ENCODE data around the gene A1BG. TPM values are rescaled to one million over a fixed set of nuclear protein-coding genes. Genes with fewer than 3 reads are reported as not detected.
A peak's percentile ranks its signal among the peaks of the same experiment; 100 is the strongest.

A1BG gene
- polyA plus RNA-seq, 10 donors: 1.1 to 7.3 (median 3.2) TPM

DNA sequence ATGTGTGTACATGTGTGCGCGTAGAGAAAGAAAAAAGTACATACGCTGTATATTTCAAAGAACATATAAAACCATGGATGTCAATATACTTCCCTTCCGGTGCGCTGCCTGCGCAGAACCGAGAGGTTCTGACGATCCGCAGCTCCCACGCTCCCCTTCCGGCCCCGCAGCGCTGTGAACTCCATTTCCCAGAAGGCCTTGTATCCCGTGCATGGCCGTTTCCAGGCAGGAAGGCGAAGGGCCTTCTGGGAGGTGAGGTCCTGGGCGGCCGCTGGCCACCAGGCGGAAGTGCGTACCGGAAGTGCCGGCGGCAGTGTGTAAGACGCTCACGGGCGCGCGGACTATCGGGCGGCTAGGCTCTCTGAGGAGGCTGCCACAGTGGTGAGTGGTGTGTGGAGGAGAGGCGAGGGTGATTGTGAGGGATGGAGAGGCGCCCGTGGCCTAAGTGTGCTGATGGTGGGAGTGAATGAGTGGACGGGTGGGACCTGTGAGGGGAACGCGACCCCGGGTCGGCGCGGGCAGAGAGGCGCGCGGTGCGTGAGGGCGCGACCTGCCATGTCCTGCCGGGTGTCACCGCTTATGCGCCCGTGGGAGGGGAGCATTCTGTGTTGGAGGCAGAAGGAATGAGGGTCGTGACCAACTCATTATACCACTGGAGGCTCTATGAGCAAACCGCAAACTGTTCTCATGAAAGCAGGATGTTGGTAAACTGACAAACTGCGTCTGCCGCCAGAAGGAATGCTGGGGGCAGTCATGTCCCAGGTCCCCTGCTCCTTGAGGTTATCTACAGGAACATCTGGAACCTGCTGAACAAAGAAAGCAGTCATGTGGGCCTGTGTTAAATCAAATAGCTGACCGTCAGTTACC is 48.0 kb downstream of the A1BG start, which contains the start of gene ERVK3-1:
Gene ERVK3-1, plus strand, starts transcription at position 313 of the 867 bp plus-strand sequence. CDS start 6,792 bp downstream, outside the sequence.
- peak; percentile 97 to 99 (median 97) for DNase-seq

- DNase-seq: no peak
Measured at GRCh38 chr19:58304748-58305064, 48.6 kb downstream of the A1BG start.

- DNase-seq: no peak
Measured at GRCh38 chr19:58304255-58304654, 49.0 kb downstream of the A1BG start.

- DNase-seq: no peak
Measured at GRCh38 chr19:58300620-58301019, 52.7 kb downstream of the A1BG start.

DNA sequence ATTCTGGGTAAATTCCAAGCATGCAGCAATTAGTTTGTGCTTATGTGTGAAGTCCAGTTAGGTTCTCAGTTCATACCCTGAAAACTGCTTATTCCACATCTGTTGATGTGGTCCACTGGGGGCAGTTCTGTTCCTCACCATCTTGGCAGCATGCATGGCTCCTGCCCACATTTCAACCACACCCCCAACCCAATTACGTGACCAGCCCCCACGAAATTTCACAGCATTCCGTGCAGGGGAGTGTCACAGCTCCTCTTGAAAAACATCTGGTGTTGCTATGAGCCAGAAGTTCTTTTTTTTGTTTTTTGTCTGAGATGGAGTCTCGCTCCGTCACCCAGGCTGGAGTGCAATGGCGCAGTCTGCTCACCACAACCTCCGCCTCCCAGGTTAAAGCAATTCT is 57.2 kb downstream of the A1BG start:
- DNase-seq: peak in 2 of 3 donors; percentile 4 to 35

Other genes with a start within 250 kb of the A1BG start
- 10 to 100 TPM; 10.5 to 14.5 (median 11.5) TPM for gene ZNF329, start 202.7 kb downstream of the A1BG start, polyA plus RNA-seq (ENCODE audit: insufficient read length in 10 of 10)
- gene ZNF274, start 170.4 kb downstream of the A1BG start, polyA plus RNA-seq (ENCODE audit: insufficient read length in 10 of 10): 10 to 100 TPM in 3 of 10 donors, 1 to 10 TPM in 7; 7.5 to 11.7 (median 9.7) TPM
- gene ZNF544, start 124.6 kb downstream of the A1BG start, polyA plus RNA-seq (ENCODE audit: insufficient read length in 10 of 10): 10 to 100 TPM; 11.1 to 20.5 (median 16.9) TPM
- 1 to 10 TPM; 4.0 to 6.7 (median 5.3) TPM for gene ZNF8, start 74.5 kb downstream of the A1BG start, polyA plus RNA-seq (ENCODE audit: insufficient read length in 10 of 10)
- 10 to 100 TPM; 23.7 to 34.9 (median 30.5) TPM for gene ERVK3-1, start 48.1 kb downstream of the A1BG start, polyA plus RNA-seq (ENCODE audit: insufficient read length in 10 of 10)
- 1 to 10 TPM; 2.7 to 3.4 (median 2.9) TPM for gene ZSCAN22, start 26.5 kb downstream of the A1BG start, polyA plus RNA-seq (ENCODE audit: insufficient read length in 10 of 10)
- 1 to 10 TPM; 1.8 to 3.5 (median 2.1) TPM for gene ZNF497, start 9.3 kb upstream of the A1BG start, polyA plus RNA-seq (ENCODE audit: insufficient read length in 10 of 10)
- 1 to 10 TPM in 7 of 10 donors, under 1 TPM in 3; 0.36 to 2.7 (median 1.3) TPM for gene ZNF837, start 27.5 kb upstream of the A1BG start, polyA plus RNA-seq (ENCODE audit: insufficient read length in 10 of 10)
- gene RPS5, start 33.8 kb upstream of the A1BG start, polyA plus RNA-seq (ENCODE audit: insufficient read length in 10 of 10): 1,000 to 10,000 TPM; 1,378 to 1,791 (median 1,640) TPM
- gene RNF225, start 42.2 kb upstream of the A1BG start, polyA plus RNA-seq (ENCODE audit: insufficient read length in 10 of 10): under 1 TPM in 1 of 10 donors, not detected in 9; 0.17 TPM
- 1 to 10 TPM; 4.5 to 7.6 (median 5.7) TPM for gene ZNF584, start 55.2 kb upstream of the A1BG start, polyA plus RNA-seq (ENCODE audit: insufficient read length in 10 of 10)
- gene ZNF132, start 86.7 kb upstream of the A1BG start, polyA plus RNA-seq (ENCODE audit: insufficient read length in 10 of 10): 1 to 10 TPM; 3.8 to 5.6 (median 5.0) TPM
- 1 to 10 TPM; 2.3 to 4.2 (median 3.4) TPM for gene ZNF324B, start 98.1 kb upstream of the A1BG start, polyA plus RNA-seq (ENCODE audit: insufficient read length in 10 of 10)
- gene ZNF324, start 113.6 kb upstream of the A1BG start, polyA plus RNA-seq (ENCODE audit: insufficient read length in 10 of 10): 1 to 10 TPM; 3.3 to 6.4 (median 5.0) TPM
- gene ZNF446, start 122.9 kb upstream of the A1BG start, polyA plus RNA-seq (ENCODE audit: insufficient read length in 10 of 10): 1 to 10 TPM; 5.2 to 9.3 (median 6.4) TPM
- gene SLC27A5, start 158.5 kb upstream of the A1BG start, polyA plus RNA-seq (ENCODE audit: insufficient read length in 10 of 10): 1 to 10 TPM; 2.4 to 5.5 (median 3.9) TPM
- gene ZBTB45, start 166.3 kb upstream of the A1BG start, polyA plus RNA-seq (ENCODE audit: insufficient read length in 10 of 10): 10 to 100 TPM in 3 of 10 donors, 1 to 10 TPM in 7; 6.3 to 11.2 (median 7.9) TPM
- gene TRIM28, start 190.6 kb upstream of the A1BG start, polyA plus RNA-seq (ENCODE audit: insufficient read length in 10 of 10): 100 to 1,000 TPM; 277 to 491 (median 336) TPM
- 10 to 100 TPM; 63.5 to 82.8 (median 72.7) TPM for gene CHMP2A, start 201.6 kb upstream of the A1BG start, polyA plus RNA-seq (ENCODE audit: insufficient read length in 10 of 10)
- gene UBE2M, start 205.1 kb upstream of the A1BG start, polyA plus RNA-seq (ENCODE audit: insufficient read length in 10 of 10): 10 to 100 TPM; 58.0 to 70.4 (median 65.5) TPM
- gene MZF1, start 219.8 kb upstream of the A1BG start, polyA plus RNA-seq (ENCODE audit: insufficient read length in 10 of 10): 10 to 100 TPM in 8 of 10 donors, 1 to 10 TPM in 2; 9.6 to 25.7 (median 14.2) TPM